Karpas-422 (cell line): ENCODE data around the gene HTR5A. TPM values are rescaled to one million over a fixed set of nuclear protein-coding genes. Genes with fewer than 3 reads are reported as not detected.

Source experiments
- DNase-seq: peaks from one replicate; pipeline ENCODE4 v3.0.0-alpha.2; 2015
- H2AFZ ChIP-seq: fragments of 200-600 bp; sonication (generic); 2 replicates; pipeline ENCODE4 v1.6.1; 2014; ENCODE audit warnings: antibody characterized with exemption, low read length, mixed read lengths
- H3K27ac ChIP-seq: fragments of 200-600 bp; sonication (generic); 2 replicates; pipeline ENCODE4 v1.5.1; 2014; ENCODE audit warnings: mild to moderate bottlenecking, low read length, moderate library complexity
- H3K27me3 ChIP-seq: fragments of 200-600 bp; sonication (generic); 2 replicates; pipeline ENCODE4 v1.6.1; 2014; ENCODE audit warnings: low read length, mixed read lengths
- H3K36me3 ChIP-seq: fragments of 200-600 bp; sonication (generic); 2 replicates; pipeline ENCODE4 v1.6.1; 2014; ENCODE audit warnings: low read length, mixed read lengths; ENCODE audit not compliant: insufficient read depth
- H3K4me1 ChIP-seq: fragments of 200-600 bp; sonication (generic); 2 replicates; pipeline ENCODE4 v1.6.1; 2014; ENCODE audit warnings: mild to moderate bottlenecking, low read length, mixed read lengths
- H3K4me2 ChIP-seq: fragments of 200-600 bp; sonication (generic); 2 replicates; pipeline ENCODE4 v1.6.1; 2014; ENCODE audit warnings: low read length, low read depth, mild to moderate bottlenecking; ENCODE audit not compliant: poor library complexity, severe bottlenecking
- H3K4me3 ChIP-seq: fragments of 200-600 bp; sonication (generic); 2 replicates; pipeline ENCODE4 v1.5.1; 2014; ENCODE audit warnings: mild to moderate bottlenecking, antibody characterized with exemption, low read length, mixed read lengths
- H3K79me2 ChIP-seq: fragments of 200-600 bp; sonication (generic); 2 replicates; pipeline ENCODE4 v1.6.1; 2014; ENCODE audit warnings: mild to moderate bottlenecking, low read length, mixed read lengths
- H3K9ac ChIP-seq: fragments of 200-600 bp; sonication (generic); 2 replicates; pipeline ENCODE4 v1.6.0; 2014; ENCODE audit warnings: low read length
- H3K9me2 ChIP-seq: fragments of 200-600 bp; sonication (generic), shearing (Covaris generic); replicated peaks from 2 replicates; pipeline ENCODE4 v1.6.0; 2014; ENCODE audit warnings: mild to moderate bottlenecking, low read length, moderate library complexity; ENCODE audit not compliant: insufficient read depth
- H3K9me3 ChIP-seq: fragments of 300-700, 200-600 bp; sonication (generic); 2 replicates; pipeline ENCODE4 v1.6.1; 2014; ENCODE audit warnings: low read length, mixed read lengths
- H4K20me1 ChIP-seq: fragments of 200-600 bp; sonication (generic); 2 replicates; pipeline ENCODE4 v1.6.1; 2014; ENCODE audit warnings: mild to moderate bottlenecking, antibody characterized with exemption, low read length, low read depth; ENCODE audit not compliant: insufficient read depth
- total RNA-seq: library from RNA; depleted of rRNA; stranded (reverse); fragments of >200 nt; shearing (Covaris generic); gene quantifications from 2 replicates; pipeline ENCODE4 v1.2.3, GENCODE V29; 2014; ENCODE audit warnings: low replicate concordance

The HTR5A gene
- total RNA-seq, 1 experiment from 2014 or later: not detected

GRCh38 chr7:155115288-155115687, 45.2 kb downstream of the HTR5A start:
- Histone ChIP-seq H3K27me3 (no peaks in the 10 kb centered on the region; the same call in 1 of the 2 replicates), H3K27ac (no peak overlapping the region), H3K9me2 (no peaks in the 10 kb centered on the region), H3K36me3 (no peaks in the 10 kb centered on the region), H3K4me1 (no peaks in the 10 kb centered on the region), H4K20me1 (no peaks in the 10 kb centered on the region), H3K79me2 (no peaks in the 10 kb centered on the region), H2AFZ (no peak overlapping the region), H3K9me3 (no peaks in the 10 kb centered on the region), H3K4me2 (no peak overlapping the region), H3K4me3 (no peak overlapping the region), H3K9ac (no peak overlapping the region)
- no peak for DNase-seq

GRCh38 chr7:155119801-155120382, 49.8 kb downstream of the HTR5A start:
- H3K9ac ChIP-seq: no peak overlapping the region
- H3K27me3 ChIP-seq: no peaks in the 10 kb centered on the region; the same call in 1 of the 2 replicates
- H2AFZ ChIP-seq: no peak overlapping the region
- H3K9me2 ChIP-seq: no peaks in the 10 kb centered on the region
- no peaks in the 10 kb centered on the region for H3K9me3 ChIP-seq
- H3K79me2 ChIP-seq: no peaks in the 10 kb centered on the region
- no peaks in the 10 kb centered on the region for H4K20me1 ChIP-seq
- H3K4me2 ChIP-seq: no peak overlapping the region
- DNase-seq: no peak
- H3K36me3 ChIP-seq: no peaks in the 10 kb centered on the region
- no peak overlapping the region for H3K4me3 ChIP-seq
- H3K27ac ChIP-seq: no peak overlapping the region
- no peaks in the 10 kb centered on the region for H3K4me1 ChIP-seq

DNA sequence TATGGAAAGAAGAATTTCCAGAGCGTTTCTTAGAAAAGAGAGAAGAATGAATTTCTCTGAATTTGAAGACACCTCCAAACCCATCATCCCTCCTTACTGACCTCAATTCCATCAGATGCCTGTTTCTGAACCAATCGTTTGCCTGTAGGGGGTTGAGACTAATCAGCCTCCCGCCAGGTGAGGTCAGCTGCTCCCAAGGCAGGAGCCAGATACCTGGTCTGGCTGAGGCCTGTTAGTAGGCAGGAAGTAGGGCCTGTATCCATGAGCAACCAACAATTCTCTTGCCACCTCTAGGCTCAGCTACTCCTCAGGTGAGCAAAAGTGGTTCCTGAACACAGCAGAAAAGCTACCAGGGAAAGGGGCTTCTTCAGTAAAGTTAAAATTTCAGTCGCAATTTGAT, 50.3 kb downstream of the HTR5A start:
- Histone ChIP-seq H2AFZ (no peak overlapping the region), H3K4me1 (no peaks in the 10 kb centered on the region), H3K4me3 (no peak overlapping the region), H3K36me3 (no peaks in the 10 kb centered on the region), H3K9me3 (no peaks in the 10 kb centered on the region), H3K27me3 (no peaks in the 10 kb centered on the region; the same call in 1 of the 2 replicates), H4K20me1 (no peaks in the 10 kb centered on the region), H3K9me2 (no peaks in the 10 kb centered on the region), H3K9ac (no peak overlapping the region), H3K27ac (no peak overlapping the region), H3K4me2 (no peak overlapping the region), H3K79me2 (no peaks in the 10 kb centered on the region)
- DNase-seq: no peak

GRCh38 chr7:155122831-155123230, 52.7 kb downstream of the HTR5A start:
- no peaks in the 10 kb centered on the region for H3K36me3 ChIP-seq
- H3K4me2 ChIP-seq: no peak overlapping the region
- H3K4me3 ChIP-seq: no peak overlapping the region
- no peaks in the 10 kb centered on the region for H3K9me3 ChIP-seq
- H3K27ac ChIP-seq: no peak overlapping the region
- H4K20me1 ChIP-seq: no peaks in the 10 kb centered on the region
- H3K79me2 ChIP-seq: no peaks in the 10 kb centered on the region
- no peaks in the 10 kb centered on the region for H3K4me1 ChIP-seq
- H3K27me3 ChIP-seq: no peaks in the 10 kb centered on the region; the same call in 1 of the 2 replicates
- no peak overlapping the region for H3K9ac ChIP-seq
- DNase-seq: no peak
- no peak overlapping the region for H2AFZ ChIP-seq
- H3K9me2 ChIP-seq: no peaks in the 10 kb centered on the region

DNA sequence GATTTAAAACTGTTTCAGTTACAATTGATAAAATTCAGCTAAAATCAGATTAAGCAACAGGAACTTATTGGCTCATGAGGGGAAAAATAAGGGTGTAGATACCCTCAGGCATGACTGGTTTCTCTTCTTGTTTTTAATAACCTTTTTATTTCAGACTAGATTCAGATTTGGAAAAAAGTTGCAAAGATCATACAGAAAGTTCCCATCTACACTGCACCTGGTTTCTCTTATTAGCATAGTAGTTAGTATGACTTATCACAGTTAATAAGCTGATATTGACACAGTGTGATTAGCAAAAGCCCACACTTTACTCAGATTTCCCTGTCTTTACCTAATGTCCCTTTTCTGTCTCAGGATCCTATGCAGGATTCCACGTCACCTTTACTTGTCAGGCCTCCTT, 53.3 kb downstream of the HTR5A start:
- Histone ChIP-seq H3K36me3 (no peaks in the 10 kb centered on the region), H3K9me3 (no peaks in the 10 kb centered on the region), H3K4me3 (no peak overlapping the region), H3K4me1 (no peaks in the 10 kb centered on the region), H2AFZ (no peak overlapping the region), H3K9me2 (no peaks in the 10 kb centered on the region), H3K4me2 (no peak overlapping the region), H3K27me3 (no peaks in the 10 kb centered on the region; the same call in 1 of the 2 replicates), H3K27ac (no peak overlapping the region), H4K20me1 (no peaks in the 10 kb centered on the region), H3K79me2 (no peaks in the 10 kb centered on the region), H3K9ac (no peak overlapping the region)
- DNase-seq: no peak

DNA sequence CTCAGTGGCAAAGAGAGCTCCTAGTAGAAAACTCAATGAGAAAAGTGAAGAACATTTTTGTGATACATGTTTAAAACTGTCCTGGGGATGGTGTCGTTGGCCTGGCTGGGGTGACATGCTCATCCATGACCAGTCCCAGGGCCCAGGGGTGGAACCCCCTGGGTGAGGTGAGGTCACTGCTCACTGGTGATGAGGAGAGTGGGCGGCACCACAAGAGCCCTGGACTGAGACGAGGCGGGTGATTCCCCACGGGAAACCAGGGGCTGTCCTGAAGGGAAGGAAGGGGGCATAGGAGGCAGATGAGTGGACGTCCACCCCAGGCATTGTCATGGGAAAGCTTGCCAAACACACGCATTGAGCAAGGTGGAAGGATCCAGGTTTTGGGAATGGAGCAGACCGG, 54.6 kb downstream of the HTR5A start:
- Histone ChIP-seq H3K27me3 (no peaks in the 10 kb centered on the region; the same call in 1 of the 2 replicates), H3K36me3 (no peaks in the 10 kb centered on the region), H3K4me2 (no peak overlapping the region), H2AFZ (no peak overlapping the region), H3K9me2 (no peaks in the 10 kb centered on the region), H3K27ac (no peak overlapping the region), H3K4me1 (no peaks in the 10 kb centered on the region), H4K20me1 (no peaks in the 10 kb centered on the region), H3K4me3 (no peak overlapping the region), H3K79me2 (no peaks in the 10 kb centered on the region), H3K9ac (no peak overlapping the region), H3K9me3 (no peaks in the 10 kb centered on the region)
- DNase-seq: no peak

GRCh38 chr7:155129186-155129585, 59.1 kb downstream of the HTR5A start:
- Histone ChIP-seq H3K36me3 (no peaks in the 10 kb centered on the region), H3K9me3 (no peaks in the 10 kb centered on the region), H3K9me2 (no peaks in the 10 kb centered on the region), H3K27ac (no peak overlapping the region), H3K27me3 (no peaks in the 10 kb centered on the region), H3K4me2 (no peak overlapping the region), H3K4me3 (no peak overlapping the region), H3K4me1 (no peaks in the 10 kb centered on the region), H3K9ac (no peak overlapping the region), H4K20me1 (no peaks in the 10 kb centered on the region), H2AFZ (no peak overlapping the region), H3K79me2 (no peaks in the 10 kb centered on the region)
- no peak for DNase-seq

- H3K27ac ChIP-seq: no peak overlapping the region
- no peak overlapping the region for H3K4me2 ChIP-seq
- H2AFZ ChIP-seq: no peak overlapping the region
- no peak overlapping the region for H3K9ac ChIP-seq
- H3K79me2 ChIP-seq: no peaks in the 10 kb centered on the region
- H3K4me3 ChIP-seq: no peak overlapping the region
- no peaks in the 10 kb centered on the region for H3K27me3 ChIP-seq
- H3K9me3 ChIP-seq: no peaks in the 10 kb centered on the region
- no peaks in the 10 kb centered on the region for H3K36me3 ChIP-seq
- DNase-seq: no peak
- no peaks in the 10 kb centered on the region for H3K4me1 ChIP-seq
- no peaks in the 10 kb centered on the region for H4K20me1 ChIP-seq
- H3K9me2 ChIP-seq: no peaks in the 10 kb centered on the region
Measured at GRCh38 chr7:155129789-155130188, 59.7 kb downstream of the HTR5A start.
